Stimulated activated CD4-positive, alpha-beta T cell treated with anti-CD3 and anti-CD28 coated beads, Interleukin-15, amount 100 ng/mL, for 1 hour (primary cell): Measurements from ENCODE around the gene HMCES.
"Not testable (repeated sequence)": the region's sequence is repeated elsewhere in the genome, so short reads cannot be mapped to it uniquely, and the experiment has no call there.

Experiments
- DNase-seq, 2 donors: peaks; one replicate each; pipeline ENCODE4 v3.0.0-alpha.2; 2020; ENCODE audit warnings: low read depth in 1 of 2, low spot score in 1 of 2

HMCES gene

GRCh38 chr3:129318921-129319320 is 40.3 kb downstream of the HMCES start:
- no peak for DNase-seq

GRCh38 chr3:129320261-129320660 is 41.6 kb downstream of the HMCES start:
- no peak for DNase-seq

GRCh38 chr3:129320825-129321487 is 42.3 kb downstream of the HMCES start:
- no peak for DNase-seq

GRCh38 chr3:129321887-129322286 is 43.2 kb downstream of the HMCES start:
- DNase-seq = no peak

GRCh38 chr3:129323651-129324294 is 45.1 kb downstream of the HMCES start:
- DNase-seq = no peak

GRCh38 chr3:129324855-129325254 is 46.2 kb downstream of the HMCES start:
- no peak for DNase-seq

GRCh38 chr3:129325383-129325782 is 46.7 kb downstream of the HMCES start:
- no peak for DNase-seq

GRCh38 chr3:129326138-129326537 is 47.5 kb downstream of the HMCES start:
- no peak for DNase-seq

GRCh38 chr3:129326595-129326994 is 47.9 kb downstream of the HMCES start:
- no peak for DNase-seq

GRCh38 chr3:129327510-129327909 is 48.8 kb downstream of the HMCES start:
- DNase-seq = no peak

- no peak for DNase-seq
Measured at GRCh38 chr3:129329858-129330257, 51.2 kb downstream of the HMCES start.

GRCh38 chr3:129330409-129330808 is 51.7 kb downstream of the HMCES start:
- no peak for DNase-seq

- DNase-seq = no peak
Measured at GRCh38 chr3:129333891-129334290, 55.2 kb downstream of the HMCES start.

- no peak for DNase-seq
Measured at GRCh38 chr3:129336093-129336706, 57.5 kb downstream of the HMCES start.

- DNase-seq = not testable (repeated sequence)
Measured at GRCh38 chr3:129337719-129338118, 59.0 kb downstream of the HMCES start.

- not testable (repeated sequence) for DNase-seq
Measured at GRCh38 chr3:129339186-129339585, 60.5 kb downstream of the HMCES start.

GRCh38 chr3:129339833-129340232 is 61.2 kb downstream of the HMCES start:
- DNase-seq = not testable (repeated sequence)

GRCh38 chr3:129341331-129342141 is 62.9 kb downstream of the HMCES start:
- no peak for DNase-seq

GRCh38 chr3:129343643-129344360 is 65.1 kb downstream of the HMCES start:
- peak in 1 of 2 donors; percentile 28 for DNase-seq

- no peak for DNase-seq
Measured at GRCh38 chr3:129344540-129345220, 66.0 kb downstream of the HMCES start.
